NCI-H345 treated with DMSO at 0.1 percent for 48 hours (cell line): ENCODE measurements around the gene CMTM8.
"Not testable (repeated sequence)": the region's sequence is repeated elsewhere in the genome, so short reads cannot be mapped to it uniquely, and the experiment has no call there.

Source experiments
- DNase-seq: peaks from one replicate; lab custom pipeline; 2025; ENCODE audit not compliant: unreplicated experiment; lab: John Stamatoyannopoulos, UW

Gene CMTM8

DNA sequence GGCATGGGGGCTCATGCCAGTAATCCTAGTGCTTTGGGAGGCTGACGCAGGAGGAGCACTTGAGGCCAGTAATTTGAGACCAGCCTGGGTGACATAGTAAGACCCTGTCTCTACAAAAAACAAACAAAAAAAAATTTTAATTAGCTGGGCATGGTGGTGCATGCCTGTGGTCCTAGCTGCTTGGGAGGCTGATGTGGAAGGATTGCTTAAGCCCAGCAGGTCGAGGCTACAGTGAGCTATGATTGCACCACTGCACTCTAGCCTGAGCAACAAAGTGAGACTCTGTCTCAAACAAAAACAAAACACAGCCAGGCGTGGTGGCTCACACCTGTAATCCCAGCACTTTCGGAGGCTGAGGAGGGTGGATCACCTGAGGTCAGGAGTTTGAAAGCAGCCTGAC lies 9.7 kb upstream of the CMTM8 start:
- DNase-seq, result not testable (repeated sequence)

DNA sequence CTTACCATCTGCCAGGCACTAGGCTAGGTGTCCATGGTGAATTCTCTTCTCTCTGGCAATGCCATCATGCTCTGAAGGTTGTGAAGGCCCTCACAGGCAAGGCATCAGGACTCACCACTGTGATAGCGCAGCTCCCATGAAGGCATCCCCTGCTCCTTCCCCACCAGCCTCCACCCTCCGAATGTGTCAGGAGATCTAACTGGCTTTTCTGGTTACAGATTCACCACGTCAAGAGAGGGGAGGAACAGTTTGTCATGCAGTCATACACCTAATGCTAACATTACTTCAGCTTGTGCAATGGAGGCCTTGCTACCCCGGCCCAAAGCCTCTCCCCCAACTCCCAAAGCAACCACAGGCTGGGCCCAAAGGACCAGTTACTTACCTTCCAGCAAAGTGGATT lies 8.9 kb upstream of the CMTM8 start:
- no peak for DNase-seq

DNA sequence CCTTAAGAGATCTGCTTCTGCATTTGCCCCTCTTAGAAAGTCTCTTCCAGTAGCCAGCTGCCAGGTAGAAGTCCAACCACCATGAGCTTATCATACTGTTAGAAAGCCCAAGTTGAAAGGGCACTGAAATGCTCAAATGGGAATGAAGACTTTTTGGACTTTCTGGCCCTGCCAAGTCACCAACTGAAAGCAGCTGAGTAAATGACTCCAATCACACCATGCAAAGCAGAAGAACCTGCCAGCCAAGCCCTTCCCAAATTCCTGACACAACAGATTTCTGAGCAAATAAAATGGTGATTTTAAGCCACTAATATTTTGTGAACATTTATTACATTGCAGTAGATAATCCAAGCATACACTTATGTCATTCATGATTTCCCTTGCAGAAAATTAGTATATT lies 2.1 kb upstream of the CMTM8 start:
- no peak for DNase-seq

DNA sequence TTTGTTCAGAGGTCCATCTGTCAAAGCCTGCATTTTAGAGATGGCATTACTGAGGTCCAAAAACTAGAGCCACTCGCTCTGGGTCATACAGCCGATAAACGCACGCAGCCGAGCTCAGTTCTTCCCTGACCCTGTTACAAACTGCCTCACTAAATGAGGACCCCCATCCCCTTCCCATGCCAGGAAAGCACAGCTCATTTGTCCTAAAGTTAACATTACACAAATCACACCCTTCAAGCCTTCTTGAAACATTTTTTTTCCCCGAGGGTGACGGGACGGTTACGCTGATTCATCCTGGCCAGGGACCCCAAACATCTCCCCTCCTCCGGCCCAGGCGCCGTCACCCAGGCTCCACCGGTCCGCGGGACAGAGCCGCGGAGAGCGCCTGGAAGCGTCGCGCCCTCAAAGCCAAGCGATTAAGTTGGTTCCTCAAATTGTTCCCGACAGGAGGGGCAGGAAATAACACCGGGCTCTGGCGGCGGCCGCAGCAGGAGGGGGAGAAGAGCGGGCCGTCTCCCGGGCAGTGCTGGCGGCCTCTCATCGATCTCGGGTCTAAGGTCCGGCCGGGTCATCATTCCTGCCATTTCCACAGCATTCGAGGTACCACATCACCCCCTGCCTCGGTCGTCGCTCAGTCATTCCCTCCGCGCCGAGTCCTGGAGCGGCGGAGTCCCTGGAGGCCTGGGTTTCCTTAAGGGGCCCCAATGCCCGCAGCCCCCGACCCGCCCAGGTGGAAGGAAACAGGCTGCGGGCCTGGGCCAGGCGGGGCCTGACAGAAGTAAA lies 619 bp upstream of the CMTM8 start:
- no peak for DNase-seq

DNA sequence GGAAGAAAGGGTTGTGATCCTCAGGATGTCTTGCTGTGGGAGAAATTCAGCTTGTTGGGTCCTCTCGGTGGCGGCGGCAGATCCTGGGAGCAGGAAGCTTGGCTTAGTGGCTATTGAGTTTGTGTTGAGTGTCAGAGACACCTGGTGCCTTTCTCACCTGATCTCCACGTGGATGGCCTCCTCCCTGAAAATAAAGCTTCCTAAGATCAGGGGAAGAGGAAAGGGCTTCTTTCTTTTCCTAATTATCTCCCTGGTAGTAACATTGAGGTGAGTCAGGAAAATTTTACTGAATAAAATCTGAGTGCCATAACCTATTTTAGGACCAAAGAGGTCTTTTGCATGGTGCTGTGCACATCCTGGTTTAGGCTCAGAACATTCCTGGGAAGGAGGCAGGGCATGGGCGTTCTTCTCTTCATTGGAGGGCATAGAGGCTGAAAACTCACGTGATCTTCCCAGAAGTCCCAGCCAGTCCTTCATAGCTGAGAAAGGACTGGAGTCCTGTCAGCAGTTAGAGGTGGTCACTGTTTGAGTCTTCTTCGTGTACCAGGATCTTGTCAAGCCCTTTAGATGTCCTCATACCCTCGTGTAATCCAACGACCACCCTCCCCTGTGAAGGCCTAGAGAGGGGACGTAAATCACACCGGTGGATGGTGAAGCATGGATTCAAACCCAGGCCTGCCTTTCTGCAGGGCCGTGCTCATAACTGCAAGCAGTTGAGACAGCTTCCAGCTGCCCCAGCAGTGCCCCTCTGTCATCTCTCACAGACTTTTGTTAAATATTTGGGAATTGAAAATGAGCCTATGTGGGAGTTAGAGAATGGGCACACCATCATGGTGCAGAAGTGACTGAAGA lies 1.1 kb downstream of the CMTM8 start:
- DNase-seq, result no peak

DNA sequence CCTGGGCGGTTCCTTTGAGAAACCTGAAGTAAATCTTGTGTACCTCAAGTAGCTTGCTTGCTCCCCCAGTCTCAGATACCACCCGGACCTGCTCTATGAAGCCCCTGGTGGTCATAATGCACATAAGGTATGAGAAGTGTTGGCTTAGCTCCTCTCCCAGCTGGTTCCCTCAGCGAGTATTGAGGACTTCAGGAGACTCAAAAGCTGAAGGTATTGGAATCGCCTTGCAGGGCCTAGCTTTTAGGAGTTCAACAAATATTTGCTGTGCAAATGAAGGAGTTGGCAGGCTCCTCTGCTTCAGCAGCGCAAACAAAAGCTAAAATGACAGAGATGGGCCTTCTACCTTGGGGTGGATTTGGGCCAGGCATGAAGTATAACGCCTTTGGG lies 1.7 kb downstream of the CMTM8 start:
- DNase-seq, result peak; percentile 27

DNA sequence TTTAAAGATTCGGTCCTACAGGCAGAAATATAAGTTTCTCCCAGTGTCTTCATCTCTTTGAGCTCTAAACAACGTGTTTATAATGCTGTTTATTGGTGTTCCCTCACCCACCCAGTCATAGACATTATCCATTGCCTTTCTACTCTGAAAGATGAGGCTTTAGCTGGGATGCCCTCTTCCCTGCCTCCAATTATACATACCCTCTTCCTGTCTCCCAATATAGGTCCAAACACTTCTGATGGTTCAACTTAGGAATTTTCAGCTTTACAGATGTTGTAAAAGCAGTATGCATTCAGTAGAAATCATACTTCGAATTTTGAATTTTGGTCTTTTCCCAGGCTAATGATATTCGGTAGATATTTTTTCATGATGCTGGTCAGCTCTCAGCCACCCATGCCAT lies 2.6 kb downstream of the CMTM8 start:
- DNase-seq, result no peak

DNA sequence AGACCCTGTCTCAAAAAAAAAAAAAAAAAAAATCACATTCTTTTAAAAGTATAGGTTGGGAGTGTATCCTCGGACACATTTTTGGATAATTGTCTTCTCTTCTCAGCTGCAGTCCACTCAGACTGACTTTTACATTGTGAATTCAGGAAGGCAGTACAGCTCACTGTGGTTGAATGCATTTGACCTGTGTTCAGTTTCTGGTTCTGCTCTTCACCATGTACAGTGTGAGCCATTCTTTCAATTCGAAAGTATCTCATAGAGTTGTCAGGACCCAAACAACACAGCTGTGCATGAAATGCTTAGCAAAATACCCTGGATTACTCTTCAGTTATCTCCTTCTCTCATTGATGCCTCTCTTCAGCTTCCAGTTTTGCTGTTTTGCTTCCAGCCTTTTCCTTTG lies 5.0 kb downstream of the CMTM8 start:
- DNase-seq, result no peak

DNA sequence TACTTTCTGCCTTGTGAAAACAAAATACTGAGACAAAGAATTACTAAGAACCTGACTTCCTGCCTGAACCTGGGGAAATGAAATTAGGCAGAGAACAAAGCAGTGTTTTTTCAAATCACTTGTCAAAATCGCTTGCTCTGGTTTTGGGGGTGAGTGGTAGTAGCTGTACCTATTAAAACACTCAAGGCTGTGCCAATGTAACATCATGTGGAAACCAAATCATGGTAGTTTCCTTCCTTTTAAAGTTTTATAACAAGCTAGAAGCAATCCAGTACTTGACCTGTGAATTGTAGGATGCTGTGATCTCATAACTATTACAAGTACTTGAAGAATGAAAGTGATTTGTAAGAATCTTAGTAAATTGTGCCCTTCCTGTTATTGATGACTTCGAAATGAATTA lies 6.7 kb downstream of the CMTM8 start:
- no peak for DNase-seq

DNA sequence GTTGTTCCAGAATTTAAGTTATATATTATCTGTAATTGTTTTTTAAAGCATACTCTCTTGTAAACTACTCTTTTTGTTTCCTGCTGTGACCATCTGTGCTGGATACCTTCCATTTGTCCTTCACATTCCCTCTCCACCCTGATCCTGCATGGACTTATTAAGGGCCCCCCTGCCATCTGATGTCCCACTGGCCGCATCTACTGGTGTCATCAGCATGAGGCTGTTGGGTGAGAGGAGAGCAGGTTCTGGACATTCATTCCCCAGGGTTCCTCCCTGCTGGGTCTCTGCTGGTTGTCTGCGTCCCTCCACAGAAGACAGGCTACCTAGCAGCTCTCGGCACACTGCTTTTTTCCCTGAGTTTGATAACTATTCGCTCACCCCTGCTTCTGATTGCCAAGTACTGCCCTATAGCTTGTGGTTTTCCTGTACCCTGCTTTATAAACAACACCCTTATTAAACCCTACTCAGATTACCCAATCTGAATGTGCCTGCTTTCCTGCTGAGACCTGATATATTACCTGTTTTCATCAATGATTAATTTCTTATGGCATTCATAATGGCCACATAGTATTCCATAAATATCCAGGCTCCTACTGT lies 7.7 kb downstream of the CMTM8 start:
- DNase-seq, result no peak

DNA sequence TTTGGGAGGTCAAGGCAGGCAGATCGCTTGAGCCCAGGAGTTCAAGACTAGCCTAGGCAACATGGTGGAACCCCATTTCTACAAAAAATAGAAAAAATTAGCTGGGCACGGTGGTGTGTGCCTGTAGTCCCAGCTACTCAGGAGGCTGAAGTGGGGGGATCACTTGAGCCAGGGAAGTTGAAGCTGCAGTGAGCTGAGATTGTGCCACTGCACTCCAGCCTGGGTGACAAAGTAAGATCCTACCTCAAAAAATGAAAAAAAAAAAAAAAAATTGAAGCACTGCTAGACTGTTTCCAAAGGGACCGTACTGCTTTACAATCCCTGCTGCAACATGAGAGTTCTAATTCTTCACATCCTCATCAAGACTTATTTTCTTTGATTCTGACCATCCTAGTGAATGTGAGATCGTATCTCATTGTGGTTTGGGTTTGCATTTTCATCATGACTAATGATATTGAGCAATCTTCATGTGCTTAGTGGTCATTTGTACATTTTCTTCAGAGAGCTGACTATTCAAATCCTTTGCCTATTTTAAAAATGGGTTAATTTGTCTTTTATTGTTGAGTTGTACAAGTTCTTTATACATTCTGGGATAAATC lies 10.8 kb downstream of the CMTM8 start:
- DNase-seq, result no peak

DNA sequence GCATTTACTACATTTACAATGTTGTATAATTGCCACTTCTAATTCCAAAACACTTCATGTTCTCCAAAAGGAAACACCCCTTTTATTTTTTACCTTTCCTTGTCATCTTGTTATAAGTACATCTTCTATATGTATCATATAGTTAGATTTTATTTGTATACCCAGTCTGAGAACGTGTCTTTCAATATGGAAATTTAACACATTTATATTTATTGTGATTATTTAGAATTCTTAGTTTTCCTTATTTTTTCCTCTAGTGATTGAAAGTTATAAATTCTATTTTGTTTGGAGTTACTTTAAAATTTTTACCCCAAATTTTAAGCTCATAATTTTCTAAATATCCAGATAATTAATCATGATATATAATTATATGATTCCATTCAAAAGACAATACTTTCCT lies 15.8 kb downstream of the CMTM8 start:
- no peak for DNase-seq

DNA sequence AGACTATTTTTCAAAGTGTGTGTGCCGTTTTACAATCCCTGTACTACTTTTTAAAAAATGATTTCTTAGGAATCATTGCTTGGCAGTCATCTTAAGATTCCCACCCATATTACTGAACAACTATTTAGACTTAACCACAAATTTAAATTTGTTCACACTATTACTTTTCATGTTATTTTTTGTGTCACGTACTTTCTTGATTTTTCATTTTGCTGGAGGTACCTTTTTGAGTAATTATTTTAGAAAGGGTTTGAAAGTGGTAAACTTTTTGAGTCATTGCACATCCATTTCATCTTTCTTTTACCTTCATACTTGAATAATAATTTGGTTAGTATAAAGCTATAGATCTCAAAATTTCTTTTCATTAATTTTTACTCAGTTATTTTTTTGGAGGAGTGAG lies 16.9 kb downstream of the CMTM8 start:
- no peak for DNase-seq

DNA sequence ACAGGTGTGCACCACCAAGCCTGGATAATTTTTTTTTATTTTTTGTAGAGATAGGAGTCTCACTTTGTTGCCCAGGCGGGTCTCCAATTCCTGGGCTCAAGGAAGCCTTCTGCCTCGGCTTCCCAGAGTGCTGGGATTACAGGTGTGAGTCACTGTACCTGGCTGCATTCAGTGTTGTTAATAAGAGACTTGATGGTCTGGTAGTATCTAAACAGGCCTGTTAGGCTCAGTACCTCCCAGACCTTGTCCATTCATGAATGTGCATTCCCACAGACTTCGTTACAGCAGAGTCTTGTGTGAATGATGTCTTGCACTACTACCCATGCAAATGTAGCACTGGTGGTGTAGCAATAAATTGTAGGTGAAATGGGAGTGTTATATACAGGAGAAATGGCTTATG lies 17.7 kb downstream of the CMTM8 start:
- no peak for DNase-seq

DNA sequence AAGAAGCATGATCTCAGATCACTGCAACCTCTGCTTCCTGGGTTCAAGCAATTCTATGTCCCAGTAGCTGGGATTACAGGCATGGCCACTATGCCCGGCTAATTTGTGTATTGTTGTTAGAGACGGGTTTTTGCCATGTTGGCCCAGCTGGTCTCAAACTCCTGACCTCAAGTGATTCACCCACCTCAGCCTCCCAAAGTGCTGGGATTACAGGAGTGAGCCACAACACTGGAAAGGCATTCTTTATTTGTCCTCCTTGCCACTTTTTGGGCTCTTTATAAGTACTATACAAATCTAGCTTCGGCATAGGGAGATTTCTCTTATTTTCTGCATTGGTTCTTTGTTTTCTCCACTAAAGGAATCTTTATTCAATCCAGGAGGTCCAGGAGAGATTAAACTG lies 18.6 kb downstream of the CMTM8 start:
- no peak for DNase-seq

DNA sequence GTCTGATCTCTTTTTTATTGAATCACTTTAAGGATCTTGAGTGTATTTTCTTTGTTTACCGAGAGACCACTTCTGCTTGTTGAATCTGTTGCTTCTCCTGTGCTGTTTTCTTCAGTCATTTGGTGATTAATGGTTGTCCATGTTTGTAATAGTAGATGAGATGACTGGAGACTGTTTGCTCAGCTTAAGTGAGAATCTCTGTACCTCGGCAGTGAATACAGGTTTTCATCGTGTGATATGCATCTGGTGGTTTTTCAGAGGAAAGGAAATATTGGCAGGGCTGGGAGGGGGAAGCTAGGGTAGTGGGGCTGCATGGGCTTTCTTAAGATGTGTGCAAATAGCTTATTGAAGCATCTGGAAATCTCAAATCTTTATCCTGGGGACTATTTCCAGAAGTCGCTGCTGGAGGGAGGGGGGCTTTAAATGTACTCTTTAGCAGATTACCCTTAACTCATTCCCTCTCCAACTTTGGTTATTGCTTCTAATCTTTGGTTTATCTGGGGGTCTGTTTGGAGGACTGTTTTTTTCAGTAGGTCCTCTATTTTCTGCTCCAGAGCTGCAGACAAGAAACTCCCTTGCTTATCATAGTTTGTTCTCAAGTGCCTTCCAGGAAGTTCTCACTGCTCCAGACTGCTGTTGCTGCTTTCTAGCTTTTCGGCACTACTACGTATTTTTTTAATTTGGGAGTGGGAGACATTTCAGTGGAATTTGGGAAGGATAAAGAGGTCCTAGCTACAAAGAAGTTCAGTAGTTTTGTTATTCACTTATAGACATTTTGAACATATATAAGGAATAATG lies 19.4 kb downstream of the CMTM8 start:
- no peak for DNase-seq

DNA sequence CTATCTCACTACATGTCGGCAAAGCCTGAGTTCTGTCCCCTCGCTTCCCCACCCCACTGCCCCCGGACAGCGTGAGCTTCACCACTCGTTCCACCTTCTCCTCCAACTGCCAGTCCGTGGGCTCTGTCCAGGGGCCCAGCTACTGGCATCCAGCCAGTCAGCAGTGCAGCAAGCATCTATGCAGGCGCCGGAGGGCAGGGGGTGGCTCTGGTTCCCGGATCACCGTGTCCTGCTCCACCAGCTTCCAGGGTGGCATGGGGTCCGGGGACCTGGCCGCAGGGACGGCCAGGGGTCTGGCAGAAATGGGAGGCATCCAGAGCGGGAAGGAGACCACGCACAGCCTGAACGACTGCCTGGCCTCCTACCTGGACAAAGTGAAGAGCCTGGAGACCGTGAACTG lies 20.4 kb downstream of the CMTM8 start:
- DNase-seq, result no peak

DNA sequence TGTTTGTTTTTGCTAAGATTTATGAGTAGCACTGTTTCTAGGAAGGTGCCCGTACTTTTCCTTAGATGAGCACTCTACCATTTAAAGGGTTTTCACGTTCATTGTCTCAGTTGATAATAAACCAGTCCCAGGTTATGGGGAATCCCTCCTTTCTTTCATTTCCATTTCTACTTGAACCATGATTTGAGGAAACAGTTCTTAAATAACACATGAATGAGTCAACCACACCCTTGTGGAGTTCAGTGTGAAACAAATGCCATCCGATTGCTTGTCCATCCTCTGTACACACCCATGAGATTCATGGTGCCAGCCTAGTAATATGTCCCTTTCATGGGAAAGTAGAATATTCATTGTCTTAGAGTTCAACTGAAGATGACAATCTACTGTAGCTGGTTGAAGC lies 23.1 kb downstream of the CMTM8 start:
- DNase-seq, result no peak

DNA sequence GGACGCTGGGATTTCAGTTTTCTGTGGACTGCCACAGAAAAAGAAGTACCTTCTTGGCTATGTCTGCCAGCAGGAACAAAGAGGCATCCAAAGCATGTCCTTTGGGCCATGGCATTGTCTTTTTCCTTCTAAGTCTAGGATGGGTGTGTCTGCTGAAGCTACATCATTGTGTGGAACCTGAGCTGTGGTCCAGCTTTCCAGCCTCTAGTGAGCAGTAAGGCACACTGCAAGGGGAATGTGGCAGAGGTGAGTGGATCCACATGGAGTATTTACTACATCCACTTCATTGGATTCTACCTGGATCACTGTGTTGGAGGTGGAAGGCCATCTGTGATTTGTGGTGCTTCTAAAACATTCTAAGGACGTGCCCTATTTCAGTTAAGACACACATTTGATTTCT lies 23.7 kb downstream of the CMTM8 start:
- no peak for DNase-seq

DNA sequence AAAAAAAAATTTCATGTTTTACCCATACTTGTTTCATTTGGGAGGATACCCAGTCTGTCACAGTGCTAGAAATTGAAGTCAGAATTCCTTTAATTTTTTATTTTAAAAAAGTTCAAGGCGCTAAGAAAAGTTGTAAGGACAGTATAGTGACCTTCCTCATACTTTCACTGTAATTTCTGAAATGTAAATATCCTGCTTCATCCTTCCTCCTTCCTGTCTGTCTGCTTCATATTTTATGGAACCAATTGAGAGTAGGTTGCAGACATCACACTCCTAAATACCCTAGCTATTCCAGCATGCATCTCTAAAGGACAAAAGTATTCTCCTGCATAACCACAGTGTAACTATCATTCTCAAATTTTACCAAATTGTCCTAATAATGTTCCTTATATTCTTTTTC lies 35.8 kb downstream of the CMTM8 start:
- DNase-seq, result no peak

DNA sequence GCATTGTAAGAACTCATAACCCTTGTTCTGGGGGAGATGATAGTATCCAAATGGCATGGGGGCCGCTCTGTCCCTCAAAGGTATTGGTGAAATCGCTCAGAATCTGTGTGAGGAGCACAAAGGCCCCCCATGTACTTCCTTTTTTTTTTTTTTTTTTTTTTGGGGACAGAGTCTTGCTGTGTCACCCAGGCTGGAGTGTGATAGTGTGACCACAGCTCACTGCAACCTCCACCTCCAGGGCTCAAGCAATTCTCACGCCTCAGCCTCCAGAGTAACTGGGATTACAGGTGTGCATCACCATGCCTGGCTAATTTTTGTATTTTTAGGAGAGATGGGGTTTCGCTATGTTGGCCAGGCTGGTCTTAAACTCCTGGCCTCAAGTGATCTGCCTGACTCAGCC lies 37.0 kb downstream of the CMTM8 start:
- no peak for DNase-seq
